Measurements from ENCODE around the gene TXNDC2.
"Not testable (repeated sequence)": the region's sequence is repeated elsewhere in the genome, so short reads cannot be mapped to it uniquely, and the experiment has no call there.

TXNDC2 gene

DNA sequence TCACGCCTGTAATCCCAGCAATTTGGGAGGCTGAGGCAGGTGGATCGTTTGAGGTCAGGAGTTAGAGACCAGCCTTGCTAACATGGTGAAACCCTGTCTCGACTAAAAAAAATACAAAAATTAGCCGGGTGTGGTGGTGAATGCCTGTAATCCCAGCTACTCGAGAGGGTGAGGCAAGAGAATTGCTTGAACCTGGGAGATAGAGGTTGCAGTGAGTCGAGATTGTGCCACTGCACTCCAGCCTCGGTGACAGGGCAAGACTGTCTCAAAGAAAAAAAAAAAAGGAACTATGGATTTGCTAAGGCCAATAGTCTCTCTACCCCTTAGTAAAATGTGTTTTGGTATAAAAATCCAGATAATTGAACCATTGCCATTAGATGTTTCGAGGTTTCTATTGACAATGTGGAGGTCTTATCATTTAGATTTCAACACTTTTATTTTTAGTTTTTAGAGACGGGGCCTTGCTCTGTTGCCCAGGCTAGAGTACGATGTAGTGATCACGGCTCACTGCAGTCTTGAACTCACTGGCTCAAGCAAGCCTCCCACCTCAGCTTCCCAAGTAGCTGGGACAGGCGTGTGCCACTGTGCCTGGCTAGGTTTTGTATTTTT, 1.1 kb upstream of the TXNDC2 start:
- DNase-seq (ENCODE audit: low read depth), result no peak

DNA sequence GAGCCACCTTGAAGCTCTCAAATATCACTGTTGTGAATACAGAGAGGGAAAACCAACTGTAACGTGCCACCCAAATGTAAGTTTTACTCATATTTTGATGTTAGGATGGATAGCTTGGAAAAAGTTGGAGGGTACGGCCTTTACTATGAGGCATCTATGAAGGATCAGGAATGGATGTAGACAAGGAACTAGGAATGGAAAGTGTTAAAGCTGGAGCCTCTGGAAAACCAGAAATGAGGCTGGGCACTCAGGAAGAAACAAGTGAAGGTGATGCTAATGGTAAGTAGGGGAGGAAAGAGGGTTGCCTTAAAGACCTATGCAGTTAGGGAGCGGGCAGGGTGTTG, 204 bp downstream of the TXNDC2 start:
- DNase-seq (ENCODE audit: low read depth), result no peak

DNA sequence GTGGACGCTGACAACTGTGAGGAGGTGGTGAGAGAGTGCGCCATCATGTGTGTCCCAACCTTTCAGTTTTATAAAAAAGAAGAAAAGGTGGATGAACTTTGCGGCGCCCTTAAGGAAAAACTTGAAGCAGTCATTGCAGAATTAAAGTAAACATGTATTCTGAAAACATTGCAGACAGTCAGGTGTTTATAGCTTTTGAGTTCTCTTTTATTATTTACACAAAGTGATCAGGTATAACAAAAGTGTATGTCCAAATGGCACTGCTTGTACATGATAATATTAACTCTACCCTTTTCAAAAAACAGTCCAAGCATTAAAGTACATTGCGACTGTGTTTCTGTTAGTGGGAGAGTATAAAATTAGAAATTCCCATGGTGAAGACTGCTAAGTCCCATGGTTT, 2.2 kb downstream of the TXNDC2 start:
- no peak for DNase-seq (ENCODE audit: low read depth)

DNA sequence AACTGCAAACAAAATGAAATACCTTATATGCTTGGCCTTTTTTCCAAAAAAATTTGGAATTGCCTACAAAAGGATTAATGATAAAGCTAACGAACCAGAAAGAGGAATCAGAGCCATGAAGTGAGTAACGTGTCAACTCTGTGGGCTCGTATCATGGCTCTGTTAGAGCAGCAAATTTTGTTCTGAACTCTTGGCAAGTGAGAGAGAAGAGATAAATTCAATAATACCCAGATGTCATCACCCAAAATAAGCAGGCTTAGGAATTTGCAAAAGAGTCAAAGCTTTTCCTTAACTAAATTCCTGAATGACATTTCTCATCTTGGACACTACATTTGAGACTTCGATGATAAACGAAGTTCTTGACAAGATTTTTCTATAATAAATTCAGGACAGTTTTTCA, 4.4 kb downstream of the TXNDC2 start:
- DNase-seq (ENCODE audit: low read depth), result no peak

DNA sequence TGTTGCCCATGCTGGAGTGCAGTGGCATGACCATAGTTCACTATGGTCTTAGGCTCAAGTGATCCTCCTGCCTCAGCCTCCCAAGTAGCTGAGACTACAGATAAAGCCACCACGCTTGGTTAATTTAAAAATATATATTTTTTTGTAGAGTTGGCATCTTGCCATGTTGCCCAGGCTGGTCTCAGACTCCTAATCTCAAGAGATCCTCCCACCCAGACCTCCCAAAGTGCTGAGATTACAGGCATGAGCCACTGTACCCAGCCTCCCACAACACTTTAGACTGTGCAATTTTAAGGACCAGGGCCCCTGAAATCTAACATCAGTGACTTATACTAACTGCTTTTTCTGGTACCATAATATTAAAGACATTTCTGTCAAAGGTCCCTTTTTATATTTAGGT, 5.2 kb downstream of the TXNDC2 start:
- DNase-seq (ENCODE audit: low read depth), result no peak

DNA sequence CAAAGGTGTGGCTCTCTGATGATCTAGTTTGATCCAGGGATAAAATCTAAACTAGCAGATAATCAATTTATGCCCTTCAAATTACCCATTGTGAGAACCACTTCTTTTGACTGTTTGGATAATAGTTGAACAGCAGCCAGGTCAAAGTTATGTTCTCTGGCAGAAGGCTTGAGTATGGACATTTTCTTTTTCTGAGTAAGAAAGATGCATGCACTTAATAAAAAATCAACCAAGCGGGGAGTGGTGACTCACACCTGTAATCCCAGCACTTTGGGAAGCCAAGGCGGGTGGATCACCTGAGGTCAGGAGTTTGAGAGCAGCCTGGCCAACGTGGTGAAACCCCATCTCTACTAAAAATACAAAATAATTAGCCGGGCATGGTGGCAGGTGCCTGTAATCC, 5.7 kb downstream of the TXNDC2 start:
- DNase-seq (ENCODE audit: low read depth), result not testable (repeated sequence)

DNA sequence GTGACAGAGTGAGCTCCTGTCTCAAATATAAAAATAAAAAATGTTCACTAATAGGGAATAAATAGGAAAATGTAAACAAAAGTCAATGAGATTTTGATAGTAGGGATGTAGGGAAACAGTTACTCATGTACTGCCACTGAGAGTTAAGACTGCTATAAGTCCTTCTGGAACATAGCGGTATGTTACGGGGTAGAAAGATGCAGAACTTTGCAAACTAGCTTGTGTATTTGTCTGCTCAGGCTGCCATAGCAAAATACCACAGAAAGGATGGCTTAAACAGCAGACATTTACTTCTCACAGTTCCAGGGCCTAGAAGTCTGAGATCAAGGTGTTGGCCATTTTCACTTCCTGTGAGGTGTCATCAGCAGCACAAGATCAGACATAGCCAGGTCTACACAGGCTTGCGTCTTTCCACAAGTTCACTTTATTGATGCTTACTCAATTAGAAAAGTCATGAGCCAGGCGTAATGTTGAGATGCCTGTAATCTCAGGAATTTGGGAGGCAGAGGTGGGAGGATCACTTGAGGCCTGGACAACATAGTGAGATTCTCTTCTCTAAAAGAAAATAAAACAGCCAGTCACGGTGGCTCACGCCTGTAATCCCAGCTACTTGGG, 8.8 kb downstream of the TXNDC2 start:
- no peak for DNase-seq (ENCODE audit: low read depth)

DNA sequence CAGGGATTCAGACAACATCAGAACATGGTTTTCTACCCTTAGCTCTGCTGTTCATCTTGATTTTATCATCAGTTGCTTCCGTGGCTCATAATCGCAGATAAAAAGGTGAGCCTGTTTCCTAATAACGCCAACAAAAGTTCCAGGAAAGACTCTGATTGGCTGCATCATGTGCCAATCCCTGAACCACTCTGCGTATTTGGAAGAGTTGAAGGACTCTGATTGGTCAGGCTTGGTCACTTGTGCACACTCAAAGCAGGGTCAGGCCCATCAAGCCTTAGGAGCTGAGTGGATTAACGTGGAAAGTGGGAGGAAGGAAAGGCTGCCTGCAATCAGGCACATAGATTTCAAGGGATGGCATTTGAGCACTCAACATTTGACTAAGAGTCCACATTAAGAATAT, 11.4 kb downstream of the TXNDC2 start:
- DNase-seq (ENCODE audit: low read depth), result no peak

DNA sequence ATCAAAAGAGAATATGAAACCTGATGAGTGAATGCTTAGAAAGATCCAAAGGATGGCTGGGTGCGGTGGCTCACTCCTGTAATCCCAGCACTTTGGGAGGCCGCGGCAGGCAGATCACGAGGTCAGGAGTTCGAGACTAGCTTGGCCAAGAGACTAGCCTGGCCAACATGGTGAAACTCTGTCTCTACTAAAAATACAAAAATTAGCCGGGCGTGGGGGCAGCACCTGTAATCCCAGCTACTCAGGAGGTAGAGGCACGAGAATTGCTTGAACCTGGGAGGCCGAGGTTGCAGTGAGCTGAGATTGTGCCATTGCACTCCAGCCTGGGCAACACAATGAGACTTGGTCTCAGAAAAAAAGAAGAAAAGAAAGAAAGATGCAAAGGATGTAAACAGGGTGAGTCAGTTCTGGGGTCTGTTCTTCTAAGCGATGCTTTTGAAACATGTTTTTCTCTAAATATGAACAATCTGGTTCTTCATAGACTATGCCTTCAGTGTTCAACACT, 12.1 kb downstream of the TXNDC2 start:
- DNase-seq (ENCODE audit: low read depth), result not testable (repeated sequence)

DNA sequence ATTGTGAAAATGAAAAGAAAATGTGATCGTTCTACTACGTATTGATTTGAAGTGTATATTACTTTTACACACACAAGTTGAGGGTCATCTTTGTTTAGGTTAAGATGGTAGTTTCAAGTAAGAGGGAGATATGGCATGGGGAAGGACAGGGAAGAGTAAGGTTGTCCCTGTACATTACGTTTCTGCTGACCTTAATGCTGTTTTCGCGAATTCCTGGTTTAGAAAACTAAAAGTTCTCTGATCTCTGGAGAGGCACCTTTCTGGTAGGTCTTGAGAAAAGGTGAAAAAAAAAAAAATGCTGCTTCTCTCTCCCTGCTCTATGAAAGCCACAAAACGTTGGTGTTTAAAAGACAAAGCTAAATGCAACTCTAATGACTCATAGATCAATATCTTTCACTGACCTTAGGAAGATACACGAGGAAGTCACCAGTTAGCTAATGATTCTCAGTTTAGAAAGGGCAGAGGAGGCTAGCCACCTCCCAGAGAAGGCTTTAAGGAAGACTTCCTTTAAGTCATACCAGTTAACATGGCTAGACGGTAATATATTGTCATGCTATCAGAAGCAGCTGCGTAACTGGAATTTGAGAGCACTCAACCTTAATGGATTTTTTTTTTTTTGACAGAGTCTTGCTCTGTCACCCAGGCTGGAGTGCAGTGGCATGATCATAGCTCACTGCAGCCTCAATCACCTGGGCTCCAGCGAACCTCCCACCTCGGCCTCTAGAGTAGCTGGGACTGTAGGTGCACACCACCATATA, 13.2 kb downstream of the TXNDC2 start:
- DNase-seq (ENCODE audit: low read depth), result no peak

DNA sequence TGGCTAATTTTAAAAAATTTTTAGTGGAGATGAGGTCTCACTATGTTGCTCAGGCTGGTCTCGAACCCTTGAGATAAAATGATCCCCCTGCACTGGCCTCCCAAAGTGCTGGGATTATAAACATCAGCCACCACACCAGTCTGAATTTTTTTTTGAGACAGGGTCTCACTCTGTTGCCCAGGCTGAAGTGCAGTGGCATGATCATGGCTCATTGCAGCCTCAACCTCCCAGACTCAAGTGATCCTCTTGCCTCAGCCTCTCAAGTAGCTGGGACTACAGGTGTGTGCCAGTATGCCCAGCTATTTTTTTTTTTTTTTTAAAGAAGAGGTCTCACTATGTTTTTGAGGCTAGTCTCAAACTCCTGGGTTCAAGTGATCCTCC, 13.8 kb downstream of the TXNDC2 start:
- DNase-seq (ENCODE audit: low read depth), result not testable (repeated sequence)

DNA sequence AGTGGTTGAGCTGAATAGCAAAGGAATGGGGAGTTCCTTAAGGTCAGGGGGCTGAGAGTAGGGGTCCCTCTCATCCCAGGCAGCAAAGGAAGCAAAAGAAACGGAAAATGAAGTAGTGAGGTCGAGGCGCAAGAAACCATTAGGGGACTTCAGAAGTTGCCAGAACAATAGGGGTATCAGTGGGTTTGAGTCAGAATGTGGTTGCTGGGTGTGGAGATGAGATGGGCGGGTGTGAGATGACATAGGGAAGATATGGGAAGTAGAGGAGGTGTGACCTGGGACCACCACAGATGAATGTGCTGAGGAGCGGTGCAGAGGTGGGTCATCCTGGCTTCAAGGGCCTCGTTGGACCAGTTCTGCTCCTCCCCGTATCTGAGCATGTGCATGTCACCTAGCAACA, 14.9 kb downstream of the TXNDC2 start:
- no peak for DNase-seq (ENCODE audit: low read depth)

DNA sequence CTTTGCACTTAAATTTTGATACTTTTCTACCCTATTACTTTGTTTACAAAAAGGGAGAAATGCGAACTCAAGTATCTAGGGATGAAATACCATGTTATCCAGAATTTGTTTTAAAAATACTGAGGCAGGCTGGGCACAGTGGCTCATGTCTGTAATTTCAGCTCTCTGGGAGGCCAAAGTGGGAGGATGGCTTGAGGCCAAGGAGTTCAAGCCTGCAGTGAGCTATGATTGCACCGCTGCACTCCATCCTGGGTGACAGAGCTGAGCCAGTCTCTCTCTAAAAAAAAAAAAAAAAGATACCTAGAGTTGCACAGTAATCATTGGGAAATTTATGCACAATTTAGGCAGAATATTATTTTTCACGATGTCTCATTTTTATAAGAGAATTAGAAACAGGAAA, 15.6 kb downstream of the TXNDC2 start:
- DNase-seq (ENCODE audit: low read depth), result no peak

DNA sequence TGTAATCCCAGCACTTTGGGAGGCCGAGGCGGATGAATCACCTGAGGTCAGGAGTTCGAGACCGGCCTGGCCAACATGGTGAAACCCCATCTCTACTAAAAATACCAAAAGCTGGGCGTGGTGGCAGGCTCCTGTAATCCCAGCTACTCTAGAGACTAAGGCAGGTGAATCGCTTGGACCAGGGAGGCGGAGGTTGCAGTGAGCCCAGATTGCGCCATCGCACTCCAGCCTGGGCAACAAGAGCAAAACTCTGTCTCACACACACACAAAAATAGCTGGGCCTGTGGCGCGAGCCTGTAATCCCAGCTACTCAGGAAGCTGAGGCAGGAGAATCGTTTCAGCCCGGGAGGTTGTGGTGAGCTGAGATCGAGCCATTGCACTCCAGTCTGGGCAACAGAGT, 16.5 kb downstream of the TXNDC2 start:
- not testable (repeated sequence) for DNase-seq (ENCODE audit: low read depth)

DNA sequence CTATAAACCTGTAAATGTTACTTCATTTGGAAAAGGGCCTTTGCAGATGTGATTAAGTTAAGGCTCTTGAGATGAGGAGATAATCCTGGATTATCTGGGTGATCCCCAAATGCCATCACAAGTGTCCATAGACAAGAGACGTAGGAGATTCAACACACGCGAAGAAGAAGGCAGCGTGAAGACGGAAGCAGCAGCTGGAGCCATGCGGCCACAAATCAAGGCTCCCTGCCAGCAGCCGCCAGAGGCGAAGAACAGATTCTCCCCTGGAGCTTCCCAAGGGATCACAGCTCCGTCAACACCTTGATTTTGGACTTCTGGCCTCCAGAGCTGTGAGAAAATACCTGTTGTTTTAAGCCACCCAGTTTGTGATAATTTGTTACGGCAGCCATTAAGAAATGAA, 17.1 kb downstream of the TXNDC2 start:
- DNase-seq (ENCODE audit: low read depth), result no peak

DNA sequence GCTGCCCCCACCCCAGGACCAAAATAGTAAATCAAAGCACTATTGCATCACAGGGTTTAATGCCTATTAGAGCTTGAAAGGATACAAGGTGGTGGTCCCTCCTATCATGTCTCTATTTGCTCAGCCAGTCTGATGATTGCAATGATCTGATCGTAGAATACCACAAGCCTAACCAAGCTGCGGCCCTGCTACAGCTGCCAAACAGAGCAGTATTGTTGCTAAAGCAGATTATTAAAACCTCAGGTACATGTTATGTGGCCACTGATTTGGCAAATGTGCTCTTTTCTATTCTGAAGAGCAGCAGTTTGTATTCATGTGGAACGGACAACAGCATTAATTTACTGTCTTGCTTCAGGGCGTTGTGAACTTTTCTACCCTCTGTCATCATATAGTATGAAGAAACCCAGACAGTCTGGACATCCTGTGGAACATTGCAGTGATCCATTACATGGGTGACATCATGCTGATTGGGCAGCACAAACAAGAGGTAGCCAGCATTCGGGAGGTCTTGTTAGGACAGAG, 19.7 kb downstream of the TXNDC2 start:
- no peak for DNase-seq (ENCODE audit: low read depth)

DNA sequence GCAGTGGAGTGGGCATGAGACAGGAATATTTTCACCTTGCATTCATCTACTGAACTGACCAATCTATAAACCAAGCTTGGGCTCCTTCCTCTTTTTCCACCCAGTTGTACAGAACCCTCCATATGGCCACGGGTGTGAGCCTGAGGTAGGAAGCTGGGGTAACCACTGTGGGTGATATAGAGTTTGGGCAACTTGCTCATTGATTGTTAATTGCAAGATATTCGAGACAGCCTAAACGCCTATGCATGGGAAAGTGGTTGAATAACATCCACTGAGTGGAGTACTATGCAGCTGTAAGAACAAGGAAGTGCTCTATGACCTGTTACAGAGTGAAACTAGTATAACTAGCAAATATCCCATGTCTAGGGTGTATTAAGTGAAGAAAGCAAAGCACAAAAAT, 20.7 kb downstream of the TXNDC2 start:
- no peak for DNase-seq (ENCODE audit: low read depth)

DNA sequence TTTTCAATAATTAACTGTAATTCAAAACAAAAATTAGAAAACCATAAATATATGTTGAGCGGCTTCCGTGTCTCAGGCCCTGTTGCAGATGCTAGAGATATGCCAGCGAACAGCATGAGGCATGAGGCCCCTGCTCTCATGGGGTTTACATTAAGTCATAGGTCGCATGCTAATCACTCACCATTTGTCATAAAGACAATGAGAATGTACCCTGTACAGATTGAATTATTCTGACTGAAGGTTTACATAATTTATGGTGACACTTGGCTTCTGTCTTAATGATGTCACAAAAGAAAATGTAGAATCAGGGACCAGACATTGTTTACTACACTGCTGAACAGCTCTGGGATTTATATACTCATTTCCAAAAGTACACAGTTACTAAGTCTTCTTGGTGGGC, 22.1 kb downstream of the TXNDC2 start:
- DNase-seq (ENCODE audit: low read depth), result no peak

DNA sequence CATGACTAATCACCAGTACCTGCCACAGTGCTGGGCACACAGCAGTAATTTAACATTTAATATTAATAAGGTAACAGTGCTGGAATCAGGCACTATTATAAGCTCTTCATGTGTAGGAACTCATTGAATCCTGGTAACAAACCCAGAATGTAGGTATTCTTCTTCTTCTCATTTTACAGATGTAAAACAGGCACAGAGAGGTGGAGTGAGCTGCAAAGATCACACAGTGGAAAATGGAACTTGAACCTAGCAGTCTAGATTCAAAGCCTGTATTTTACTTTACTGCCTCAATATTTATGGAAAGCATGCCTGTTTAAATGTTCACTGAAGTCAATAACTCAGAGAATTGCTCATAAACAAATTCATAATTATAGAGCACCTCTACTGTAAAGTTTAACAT, 24.3 kb downstream of the TXNDC2 start:
- DNase-seq (ENCODE audit: low read depth), result no peak

DNA sequence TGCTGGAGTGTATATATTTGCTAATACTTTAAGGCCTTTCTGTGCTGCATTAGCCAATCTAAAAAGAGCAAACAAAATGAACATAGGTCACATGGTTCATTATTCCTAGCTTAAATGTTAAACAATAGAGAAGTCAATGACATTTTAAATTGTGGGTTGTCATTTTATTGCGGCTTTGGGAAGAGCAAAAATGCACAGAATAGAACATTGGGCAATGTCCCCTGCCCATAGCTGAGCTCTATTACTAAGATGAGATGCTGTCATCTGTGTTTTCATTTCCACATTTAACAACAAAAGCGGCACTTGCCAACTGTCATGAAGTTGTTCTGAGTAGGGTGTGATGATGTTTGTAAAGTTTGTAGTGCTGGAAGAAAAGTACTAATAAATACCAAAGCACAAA, 24.9 kb downstream of the TXNDC2 start:
- no peak for DNase-seq (ENCODE audit: low read depth)

DNA sequence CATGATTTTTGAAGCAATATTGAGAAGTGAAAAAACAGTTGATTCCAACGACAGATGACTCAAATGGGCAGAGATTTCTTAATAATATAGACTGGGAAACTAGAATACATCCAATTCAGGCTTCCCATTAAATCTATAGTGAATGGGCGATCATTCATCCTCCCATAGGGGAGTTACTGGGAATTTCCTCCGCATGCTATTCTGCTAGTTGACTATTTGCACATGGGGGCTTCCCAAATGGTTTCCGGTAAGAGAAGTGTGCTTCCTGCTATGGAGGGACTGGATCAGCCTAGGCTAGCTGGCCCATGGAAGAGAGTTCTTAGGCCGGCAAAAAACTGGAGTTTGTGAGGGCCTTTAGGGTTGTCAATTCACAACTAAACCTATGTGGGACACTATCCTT, 25.5 kb downstream of the TXNDC2 start:
- DNase-seq (ENCODE audit: low read depth), result no peak

DNA sequence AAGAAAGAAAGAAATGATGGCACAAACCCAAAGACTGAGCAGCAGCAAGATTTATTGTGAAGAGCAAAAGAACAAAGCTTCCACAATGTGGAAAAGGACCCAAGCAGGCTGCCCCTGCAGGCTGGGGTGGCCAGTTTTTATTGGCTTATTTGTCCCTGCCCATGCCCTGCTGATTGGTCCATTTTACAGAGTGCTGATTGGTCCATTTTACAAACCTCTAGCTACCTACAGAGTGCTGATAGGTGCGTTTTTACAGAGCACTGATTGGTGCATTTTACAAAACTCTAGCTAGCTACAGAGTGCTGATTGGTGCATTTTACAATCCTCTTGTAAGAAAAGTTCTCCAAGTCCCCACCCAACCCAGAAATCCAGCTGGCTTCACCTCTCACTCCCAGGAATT, 26.5 kb downstream of the TXNDC2 start:
- not testable (repeated sequence) for DNase-seq (ENCODE audit: low read depth)

DNA sequence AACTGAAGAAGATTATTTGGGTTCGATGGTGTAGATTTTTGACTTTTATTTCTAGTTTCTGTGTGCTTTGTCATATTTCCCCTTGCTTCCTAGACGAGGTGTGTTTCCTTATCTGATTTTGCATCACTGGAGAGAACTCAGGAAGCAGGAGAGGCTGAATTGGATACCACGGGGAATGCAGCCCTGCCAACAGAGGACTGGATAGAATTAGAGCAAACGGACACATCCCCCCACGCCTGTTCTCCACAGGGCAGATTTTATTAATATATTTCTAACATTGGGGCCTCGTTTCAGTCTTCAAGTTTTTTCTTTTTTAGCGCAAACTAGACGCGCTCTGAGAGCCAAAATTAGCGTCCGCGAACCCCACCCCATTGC, 27.4 kb downstream of the TXNDC2 start:
- no peak for DNase-seq (ENCODE audit: low read depth)

Data from T-helper 22 cell (primary cell).